GOT3 (cell line): ENCODE measurements around the gene RASA3.
A peak's percentile ranks its signal among the peaks of the same experiment; 100 is the strongest.
"Not testable (repeated sequence)": the region's sequence is repeated elsewhere in the genome, so short reads cannot be mapped to it uniquely, and the experiment has no call there.

Experiments used
- DNase-seq: peaks from one replicate; lab custom pipeline; 2025; ENCODE audit warnings: mixed read lengths; lab: John Stamatoyannopoulos, UW

RASA3 gene

DNA sequence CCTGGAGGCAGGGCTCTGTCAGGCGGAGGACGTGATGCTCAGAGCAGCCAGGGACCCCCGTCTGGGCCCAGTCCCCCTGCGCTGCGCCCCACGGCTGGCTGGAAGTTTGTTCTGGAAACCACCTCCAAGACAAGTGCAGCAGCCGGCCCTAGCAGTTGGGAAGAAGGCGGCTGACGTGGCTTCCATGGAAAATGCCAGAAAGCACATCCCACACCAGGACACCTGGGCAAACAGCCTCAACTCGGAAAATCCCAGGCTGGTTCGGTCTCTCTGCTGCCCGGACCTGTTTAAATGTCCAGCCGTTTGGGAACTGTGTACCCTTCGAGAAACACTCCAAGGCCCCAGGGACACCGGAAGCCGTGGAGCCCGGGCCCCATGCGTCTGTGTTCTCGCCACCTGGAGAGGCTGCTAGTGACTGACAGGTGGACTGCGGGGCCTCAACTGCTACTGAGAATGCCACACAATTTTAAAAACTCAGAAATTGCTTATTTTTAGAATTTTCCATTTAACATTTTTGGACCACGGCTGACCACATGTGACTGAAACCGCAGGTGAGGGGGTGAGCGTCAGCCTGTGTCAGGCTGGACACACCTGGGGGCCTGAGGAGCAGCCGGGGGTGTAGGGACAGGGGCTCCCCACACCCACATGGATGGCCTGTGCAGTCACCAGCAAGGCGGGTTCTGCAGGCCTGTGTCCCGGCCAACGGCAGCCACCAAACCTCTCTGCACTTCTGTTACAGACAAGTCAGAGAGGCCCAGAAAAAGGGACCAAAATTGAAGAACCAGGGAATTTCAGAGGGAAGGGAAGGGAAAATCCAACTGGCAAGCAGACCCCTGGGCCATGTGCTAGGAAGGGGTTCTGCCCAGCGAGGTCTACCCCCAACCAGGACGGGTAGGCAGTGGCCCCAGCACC, 31.7 kb downstream of the RASA3 start:
- DNase-seq: no peak

DNA sequence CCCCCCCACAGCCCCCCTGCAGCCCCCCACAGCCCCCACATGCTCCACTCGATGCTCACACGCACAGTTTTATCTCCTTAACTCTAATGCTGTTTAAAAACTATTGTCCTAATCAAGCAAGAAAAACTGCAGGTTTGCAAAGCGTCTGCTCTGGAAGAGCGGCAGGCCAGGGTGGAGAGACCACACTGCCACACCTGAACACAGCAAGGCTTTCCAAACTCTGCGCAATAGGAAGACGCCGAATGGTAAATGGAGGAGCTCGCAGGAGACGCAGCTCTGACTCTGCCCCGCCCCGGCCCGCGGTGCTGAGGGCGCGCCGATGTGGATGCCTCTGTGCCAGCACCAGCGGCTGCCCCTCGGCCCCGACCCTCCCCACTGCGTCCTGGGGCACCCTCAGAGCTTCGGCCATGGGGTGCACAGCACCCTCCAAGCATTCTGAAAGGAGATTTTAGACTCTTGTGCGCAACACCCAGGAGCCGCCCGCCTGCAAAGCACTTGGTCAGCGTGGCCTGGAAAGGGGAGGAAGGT, 32.4 kb downstream of the RASA3 start:
- no peak for DNase-seq

DNA sequence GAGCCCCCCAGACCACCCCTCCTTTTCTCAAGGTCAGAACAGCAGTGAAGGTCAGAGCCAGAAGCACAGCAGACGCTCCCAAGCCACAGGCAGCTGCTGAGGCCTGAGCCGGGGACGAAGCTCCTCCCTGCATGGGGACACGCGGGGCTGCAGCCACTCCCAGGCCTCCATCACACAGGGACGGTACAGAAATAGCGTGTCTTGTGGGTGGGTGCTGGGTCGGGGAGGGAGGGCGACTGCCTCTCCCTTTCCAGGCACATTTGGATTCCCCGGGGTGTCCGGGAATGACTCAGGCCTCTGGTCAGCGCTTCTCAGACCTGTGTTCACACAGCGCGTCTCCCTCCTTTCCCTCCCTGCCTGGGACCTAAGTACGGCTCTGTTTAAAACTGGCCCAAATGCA, 33.2 kb downstream of the RASA3 start:
- peak; percentile 21 for DNase-seq

DNA sequence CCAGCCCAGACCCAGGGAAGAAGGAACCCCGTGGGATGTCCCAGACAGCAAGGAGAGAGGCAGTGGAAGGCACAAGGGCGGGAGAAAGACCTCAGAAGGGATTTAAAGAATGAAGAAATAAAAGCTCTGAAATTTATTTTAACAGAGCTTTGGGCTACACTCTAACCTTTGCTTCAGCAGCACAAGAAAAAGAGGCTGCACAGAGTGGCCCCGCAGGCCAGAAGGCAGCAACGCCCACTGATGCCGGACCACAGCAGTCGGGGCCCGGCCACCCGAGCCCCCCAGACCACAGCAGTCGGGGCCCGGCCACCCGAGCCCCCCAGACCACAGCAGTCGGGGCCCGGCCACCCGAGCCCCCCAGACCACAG, 33.8 kb downstream of the RASA3 start:
- DNase-seq: not testable (repeated sequence)

DNA sequence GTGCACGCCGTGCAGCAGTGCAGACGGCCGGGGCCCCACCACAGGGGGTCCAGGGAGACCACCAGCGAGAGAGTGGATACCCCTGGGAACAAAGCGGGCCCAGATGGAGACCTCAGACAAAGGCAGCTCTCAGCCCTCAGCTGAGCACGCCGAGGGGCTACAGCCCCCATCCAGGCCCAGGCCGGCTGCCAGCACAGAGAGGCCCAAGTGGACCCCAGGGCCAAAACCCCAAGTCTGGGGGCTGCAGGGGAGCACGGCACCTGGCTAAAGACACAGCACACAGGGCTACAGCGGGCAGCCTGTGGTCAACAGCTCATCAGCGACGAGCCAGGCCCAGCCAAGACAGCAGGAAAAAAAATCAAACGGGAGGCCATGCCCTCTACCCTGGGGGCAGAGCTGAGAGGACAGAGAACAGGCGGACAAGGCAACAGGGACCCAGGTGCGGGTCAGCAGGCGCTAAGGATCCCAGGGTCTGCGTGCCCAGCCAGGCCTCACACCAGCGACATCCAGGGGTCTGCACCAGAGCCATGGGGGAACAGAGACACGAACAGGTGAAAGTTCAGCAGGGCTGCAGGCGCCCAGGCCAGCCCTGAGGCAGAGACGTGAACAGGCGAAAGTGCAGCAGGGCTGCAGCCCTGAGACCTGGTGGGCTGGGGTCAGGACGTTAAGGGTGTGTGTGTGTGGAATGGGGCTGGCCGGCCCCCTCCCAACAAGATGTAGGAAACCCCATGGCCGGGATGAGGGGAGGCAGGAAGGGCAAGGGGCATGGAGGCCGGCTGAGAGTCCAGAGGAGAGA, 34.3 kb downstream of the RASA3 start:
- no peak for DNase-seq

DNA sequence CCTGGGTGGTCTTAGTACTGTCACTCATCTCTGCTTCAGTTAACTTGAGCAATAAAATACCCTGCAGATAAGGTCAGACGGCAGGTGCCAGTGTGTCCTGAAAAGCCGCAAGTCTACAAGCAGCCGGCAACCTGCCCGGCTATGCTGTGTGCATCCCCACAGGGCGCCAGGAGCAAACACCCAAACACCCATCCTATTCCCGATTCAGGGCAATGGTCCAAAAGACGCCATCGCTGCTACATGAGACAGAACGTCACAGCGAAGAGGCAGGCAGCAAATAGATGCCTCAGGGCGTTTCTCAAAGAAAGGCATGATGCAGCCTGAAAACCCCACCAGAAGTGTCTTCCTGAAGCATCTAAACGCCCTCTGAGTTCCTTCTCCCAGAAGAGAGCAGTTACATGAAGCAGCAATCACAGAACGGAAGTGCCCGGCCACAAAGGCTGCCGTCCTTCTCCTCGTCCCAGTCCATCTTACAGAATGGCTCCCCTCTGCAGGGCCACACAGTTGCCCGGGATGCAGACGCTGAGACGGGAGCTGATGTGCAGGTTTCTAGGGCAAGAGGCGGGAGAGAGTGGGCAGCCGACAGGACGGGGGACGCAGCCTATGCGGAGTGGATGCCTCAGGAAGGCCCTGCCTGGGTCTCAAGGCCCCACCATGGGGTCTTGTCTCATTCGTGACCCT, 35.1 kb downstream of the RASA3 start:
- no peak for DNase-seq

DNA sequence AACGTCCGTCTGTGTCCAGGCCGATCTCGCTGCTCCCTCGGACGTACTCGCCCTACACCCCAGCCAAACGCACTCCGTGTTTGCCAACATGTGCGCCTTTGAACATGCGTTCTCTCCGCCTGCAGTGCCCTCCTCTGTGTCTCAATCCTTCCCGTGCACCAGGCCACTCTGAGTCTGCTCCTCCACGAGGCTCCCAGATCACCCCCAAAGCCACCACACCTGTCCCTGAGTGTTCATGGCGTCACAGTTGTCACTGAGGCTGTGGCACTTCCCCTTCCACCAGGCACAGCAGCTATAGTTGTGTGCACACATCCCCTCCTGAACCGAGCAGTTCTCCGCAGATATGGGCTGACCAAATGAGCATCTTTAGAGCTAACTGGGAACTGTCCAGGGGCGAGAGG, 35.6 kb downstream of the RASA3 start:
- DNase-seq: no peak

DNA sequence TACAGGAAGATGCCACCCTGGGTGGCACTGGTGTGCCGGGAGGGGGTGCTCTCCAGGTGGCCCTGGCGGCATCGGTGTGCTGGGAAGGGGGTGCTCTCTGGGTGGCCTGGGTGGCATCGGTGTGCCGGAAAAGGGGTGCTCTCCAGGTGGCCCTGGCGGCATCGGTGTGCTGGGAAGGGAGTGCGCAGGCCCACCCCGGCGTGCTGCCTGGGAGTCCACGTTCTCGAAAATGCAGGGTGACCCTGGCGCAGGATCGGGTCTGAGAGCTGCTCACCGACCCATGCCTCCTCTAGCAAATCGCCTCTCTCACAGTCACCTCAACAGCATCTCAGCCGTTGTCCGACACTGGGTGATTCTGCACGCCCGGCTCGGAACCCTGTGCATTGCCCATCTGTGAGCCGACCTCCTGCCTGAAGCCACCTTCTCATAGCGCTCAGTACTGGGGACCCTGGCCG, 36.4 kb downstream of the RASA3 start:
- no peak for DNase-seq

DNA sequence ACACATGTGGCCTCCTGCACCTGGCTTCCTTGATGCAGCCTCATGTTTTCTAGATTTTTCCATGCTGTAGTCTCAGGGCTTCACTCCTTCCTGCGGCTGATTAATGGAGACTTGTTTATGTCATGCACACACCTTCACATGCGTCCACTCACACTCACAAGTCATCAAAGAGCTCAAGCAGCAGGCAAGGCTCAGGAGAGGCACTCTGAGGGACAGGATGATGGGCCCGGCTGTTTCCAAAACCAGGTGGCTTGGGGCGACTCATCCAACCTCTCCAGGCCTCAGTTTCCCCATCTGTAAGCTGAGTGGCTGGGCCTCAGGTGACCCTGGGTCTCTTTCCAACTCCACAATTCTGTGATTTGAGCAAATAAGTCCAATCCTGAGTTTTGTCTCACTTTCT, 36.9 kb downstream of the RASA3 start:
- no peak for DNase-seq

DNA sequence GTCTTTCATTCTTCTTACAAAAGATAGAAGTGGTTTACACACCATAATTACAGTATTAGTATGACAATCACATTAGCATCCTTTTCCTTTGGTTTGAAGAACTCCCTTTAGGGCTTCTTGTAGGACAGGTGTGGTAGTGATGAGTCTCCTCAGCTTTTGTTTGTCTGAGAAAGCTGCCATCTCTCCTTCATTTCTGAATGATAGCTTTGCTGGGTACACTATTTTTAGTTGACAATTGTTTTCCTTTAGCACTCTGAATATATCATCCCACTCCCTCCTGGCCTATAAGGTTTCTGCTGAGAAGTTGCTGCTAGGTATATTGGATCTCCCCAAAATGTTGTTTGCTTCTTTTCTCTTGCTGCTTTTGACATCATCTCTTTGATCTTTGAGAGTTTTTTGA, 39.3 kb downstream of the RASA3 start:
- no peak for DNase-seq

DNA sequence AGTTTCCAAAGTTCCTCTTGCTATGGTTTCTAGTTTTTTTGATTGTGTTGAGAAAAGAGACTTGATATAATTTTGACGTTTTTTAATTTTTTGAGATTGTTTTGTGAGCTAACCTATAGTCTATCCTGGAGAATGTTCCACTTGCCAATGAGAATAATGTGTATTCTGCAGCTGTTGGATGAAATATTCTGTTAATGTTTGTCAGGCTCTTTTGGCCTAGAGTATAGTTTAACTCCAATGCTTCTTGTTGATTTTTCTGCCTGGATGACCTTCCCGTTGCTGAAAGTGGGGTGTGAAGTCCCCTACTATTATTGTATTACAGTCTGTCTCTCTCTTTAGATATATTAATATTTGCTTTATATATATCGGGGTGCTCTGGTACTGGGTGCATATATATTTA, 40.0 kb downstream of the RASA3 start:
- DNase-seq: no peak

DNA sequence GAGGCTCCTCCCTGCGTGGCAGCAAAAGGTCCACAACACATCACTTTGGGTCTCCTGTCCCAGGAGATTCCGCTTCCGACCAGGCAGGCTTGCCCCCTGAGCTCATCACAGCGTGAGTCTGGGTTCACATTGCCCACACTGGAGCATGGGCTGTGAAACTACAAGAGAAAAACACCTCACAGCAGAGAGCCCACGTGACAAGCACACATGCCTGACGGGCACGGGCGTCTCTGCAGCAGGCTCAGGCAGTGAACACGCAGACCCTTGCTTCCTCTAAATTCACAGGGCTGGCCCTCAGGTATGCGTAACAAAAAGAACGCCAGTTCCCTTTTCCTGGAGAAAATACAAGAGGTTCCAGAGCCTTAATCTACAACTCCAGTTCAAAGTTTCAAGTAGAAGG, 41.9 kb downstream of the RASA3 start:
- no peak for DNase-seq

DNA sequence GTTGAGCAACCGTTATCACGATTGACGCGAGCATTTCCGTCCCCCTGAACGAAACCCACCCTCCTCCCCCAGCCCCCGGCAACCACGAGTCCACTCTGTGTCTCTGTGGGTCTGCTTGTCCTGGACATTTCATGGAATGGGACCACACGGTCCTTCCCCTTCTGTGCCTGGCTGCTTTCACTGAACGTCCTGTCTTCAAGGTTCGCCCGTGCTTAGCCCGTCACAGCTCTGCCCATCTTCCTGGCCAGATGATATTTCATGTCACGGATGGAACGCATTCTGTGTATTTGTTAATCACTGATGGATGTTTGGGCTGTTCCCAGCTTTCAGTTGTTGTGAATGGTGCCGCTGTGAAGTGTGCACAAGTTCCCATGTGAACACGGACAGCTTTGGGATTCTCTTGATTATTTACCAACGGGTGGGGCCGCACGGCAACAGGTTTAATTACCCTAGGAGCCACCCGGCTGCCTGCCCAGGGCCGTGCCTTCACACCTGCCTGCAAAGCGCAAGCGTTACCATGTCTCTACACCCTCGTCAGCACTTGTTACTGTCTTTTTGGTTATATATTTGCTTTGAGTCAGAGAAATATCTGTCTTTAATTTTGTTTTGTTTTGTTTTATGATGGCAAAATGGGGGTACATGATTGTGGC, 42.5 kb downstream of the RASA3 start:
- DNase-seq: no peak

DNA sequence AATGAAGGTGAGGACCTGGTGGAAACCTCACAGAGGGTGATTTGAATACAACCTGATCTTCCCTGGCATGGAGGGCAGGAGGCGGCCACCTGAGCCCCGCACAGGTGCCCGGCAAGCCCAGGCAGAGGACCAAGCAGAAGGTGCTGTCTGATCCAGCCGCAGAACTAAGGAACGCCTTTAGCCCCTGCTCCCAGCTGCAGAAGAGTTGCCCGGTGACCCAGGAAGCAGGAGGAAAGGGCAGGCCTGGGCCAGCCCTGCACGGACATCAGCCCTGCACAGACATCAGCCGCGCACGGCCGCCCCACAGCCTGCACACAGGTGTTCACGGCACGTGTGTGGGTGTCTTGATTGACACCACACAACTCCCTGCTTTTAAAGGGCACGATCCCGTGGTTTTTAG, 43.1 kb downstream of the RASA3 start:
- no peak for DNase-seq

DNA sequence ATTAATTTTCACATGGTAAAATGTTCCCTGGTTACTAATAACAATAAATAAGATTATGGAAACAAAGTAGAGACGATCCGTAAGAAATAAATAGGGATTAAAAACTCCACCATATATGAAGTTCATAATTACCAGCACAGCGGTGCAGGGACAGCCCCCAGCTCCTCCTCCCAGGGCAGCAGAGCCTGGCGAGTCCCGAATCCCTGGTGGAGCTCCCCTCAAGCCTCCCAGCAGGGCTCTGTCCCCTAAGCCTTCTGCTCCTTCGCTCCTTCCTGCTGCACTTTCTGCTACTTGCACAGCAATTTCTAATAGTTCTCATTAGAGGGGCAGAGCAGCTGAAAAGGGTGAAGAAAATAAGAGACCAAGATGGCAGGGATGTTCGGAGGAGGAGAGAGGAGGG, 43.6 kb downstream of the RASA3 start:
- DNase-seq: no peak

DNA sequence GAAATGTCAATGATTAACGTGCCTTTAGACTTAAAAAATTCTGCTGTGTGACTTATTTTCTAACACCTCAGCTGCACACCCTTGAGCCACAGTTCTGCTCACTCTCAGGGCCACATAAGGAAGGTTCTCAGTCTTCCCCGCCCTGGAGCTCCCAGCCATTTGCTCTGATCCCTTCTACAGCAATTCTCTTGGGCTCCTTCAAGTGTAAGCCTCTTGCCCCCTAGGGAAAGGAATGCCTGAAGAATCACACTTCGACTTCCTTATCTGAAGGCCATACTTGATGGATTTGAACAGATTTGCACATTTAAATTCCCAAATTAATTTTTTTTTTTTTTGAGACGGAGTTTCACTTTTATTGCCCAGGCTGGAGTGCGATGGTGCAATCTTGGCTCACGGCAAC, 44.2 kb downstream of the RASA3 start:
- DNase-seq: no peak

DNA sequence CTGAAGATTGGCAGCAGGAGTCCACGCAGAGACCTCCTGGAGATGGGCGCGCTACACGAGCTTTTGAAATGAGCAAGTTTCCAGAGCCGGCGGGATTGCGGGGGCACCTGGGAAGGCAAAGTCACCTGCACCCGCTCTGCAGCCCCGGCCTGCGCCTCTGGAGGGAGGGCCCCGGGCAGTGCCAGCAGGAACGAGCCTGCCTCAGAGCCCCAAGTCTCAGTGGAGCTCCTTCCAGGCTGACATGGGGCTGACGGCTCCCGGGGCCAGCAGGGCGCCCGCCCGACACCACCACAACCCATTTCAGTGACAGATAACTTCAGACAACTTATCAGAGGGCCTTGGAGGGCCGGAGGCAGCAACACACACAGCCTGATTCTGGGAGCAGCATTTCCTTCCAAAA, 45.0 kb downstream of the RASA3 start:
- no peak for DNase-seq

DNA sequence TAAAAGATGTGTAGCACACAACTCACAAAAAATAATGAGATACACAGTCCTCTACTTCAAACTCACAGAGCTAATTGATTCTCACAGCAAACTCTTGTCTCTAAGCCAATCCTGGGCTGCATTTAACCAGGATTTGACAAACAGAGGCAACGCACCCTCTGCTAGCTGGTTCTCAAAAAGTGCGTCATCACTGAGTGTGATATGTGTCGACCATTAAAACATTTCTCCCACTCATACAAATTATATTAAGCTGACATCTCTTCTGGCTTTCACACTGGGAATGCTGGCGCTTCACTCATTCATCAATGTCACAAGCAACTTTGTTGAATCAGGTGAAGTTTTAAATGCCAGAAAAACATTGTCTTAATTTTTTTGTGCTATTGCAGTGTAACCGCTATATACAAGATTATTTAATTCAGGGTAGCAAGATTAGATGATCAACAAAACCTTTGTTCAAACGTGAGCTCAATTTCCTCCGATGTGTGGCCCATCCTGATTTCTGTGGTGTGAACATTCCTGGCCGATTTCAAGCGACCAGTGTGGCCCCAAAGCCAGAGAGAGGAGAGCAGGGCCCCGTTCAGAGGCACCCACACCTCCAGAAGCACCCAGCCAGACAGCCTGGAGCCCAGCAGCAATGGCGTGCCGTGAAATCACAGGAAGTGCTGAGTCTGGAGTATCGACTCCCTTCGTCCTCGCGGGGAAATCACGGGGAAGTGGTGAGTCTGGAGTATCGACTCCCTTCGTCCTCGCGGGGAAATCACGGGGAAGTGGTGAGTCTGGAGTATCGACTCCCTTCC, 49.4 kb downstream of the RASA3 start:
- DNase-seq: no peak

DNA sequence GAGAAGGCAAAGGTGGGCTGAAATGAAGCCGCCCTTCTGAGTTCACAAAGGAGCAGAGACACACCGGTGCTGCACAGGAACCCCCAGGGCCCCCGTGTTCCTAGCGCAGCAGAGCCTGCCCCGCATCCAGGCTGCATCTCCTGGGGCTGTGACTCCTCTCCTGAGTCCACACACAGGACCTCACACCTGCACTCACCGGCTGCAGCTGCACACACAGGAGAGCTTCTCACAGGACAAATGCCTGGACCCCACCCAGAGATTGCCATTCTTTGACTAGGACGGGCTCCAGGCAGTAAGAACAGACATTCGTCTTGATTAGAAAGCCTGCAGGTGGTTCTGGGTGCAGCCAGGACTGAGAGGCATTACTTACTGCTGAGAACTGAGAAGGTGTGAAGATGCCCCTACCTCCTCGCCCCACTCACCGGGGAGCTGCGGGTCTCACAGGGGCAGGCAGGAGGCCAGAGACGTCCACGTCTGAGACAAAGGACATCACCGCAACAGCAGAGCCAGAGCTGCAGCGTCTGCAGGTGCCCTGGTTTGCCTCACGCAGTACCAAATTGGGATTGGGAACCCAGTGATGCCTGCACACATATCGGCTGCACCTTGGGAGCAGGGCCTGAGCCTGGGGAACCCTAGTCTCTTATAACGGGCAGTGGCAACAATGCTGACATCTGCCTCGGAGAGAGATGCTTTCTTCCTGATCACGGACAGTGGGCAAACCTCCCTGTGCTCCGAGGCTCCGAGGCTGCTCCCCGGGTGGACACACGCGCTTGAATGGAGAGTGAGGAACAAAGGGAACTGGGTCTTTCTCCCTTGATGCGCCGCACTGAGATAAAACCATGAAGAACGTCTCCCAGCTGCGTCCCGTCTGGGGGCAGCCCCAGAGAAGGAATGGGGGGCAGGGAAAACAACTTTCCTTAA, 50.4 kb downstream of the RASA3 start:
- no peak for DNase-seq
